Neuronal stem cell (in vitro differentiated cells): ENCODE results near the gene SRA1. TPM values are rescaled to one million over a fixed set of nuclear protein-coding genes. Genes with fewer than 3 reads are reported as not detected.

Experiments
- DNase-seq: peaks from one replicate; pipeline ENCODE4 v3.0.0-alpha.2; 2013; ENCODE audit warnings: low spot score
- H2AFZ ChIP-seq: one replicate; pipeline ENCODE4 v1.6.1; 2013; ENCODE audit warnings: mild to moderate bottlenecking, low read length, inconsistent platforms
- H2AK5ac ChIP-seq: 2 replicates; pipeline ENCODE4 v1.6.1; 2013; ENCODE audit warnings: low read depth, mild to moderate bottlenecking, inconsistent platforms, low read length, moderate library complexity, mixed read lengths
- H2BK120ac ChIP-seq: 2 replicates; pipeline ENCODE4 v1.6.1; 2013; ENCODE audit warnings: low read depth, mild to moderate bottlenecking, inconsistent platforms, low read length, moderate library complexity, mixed read lengths
- H2BK12ac ChIP-seq: one replicate; pipeline ENCODE4 v1.6.1; 2013; ENCODE audit warnings: low read length, inconsistent platforms
- H2BK15ac ChIP-seq: 2 replicates; pipeline ENCODE4 v1.6.1; 2013; ENCODE audit warnings: mild to moderate bottlenecking, low read length, inconsistent platforms, mixed read lengths
- H2BK5ac ChIP-seq: one replicate; pipeline ENCODE4 v1.6.1; 2013; ENCODE audit warnings: inconsistent platforms, mild to moderate bottlenecking, low read length, moderate library complexity
- H3K14ac ChIP-seq: one replicate; pipeline ENCODE4 v1.6.1; 2013; ENCODE audit warnings: low read length, inconsistent platforms
- H3K18ac ChIP-seq: 2 replicates; pipeline ENCODE4 v1.6.1; 2013; ENCODE audit warnings: low read length, inconsistent platforms
- H3K23ac ChIP-seq: 2 replicates; pipeline ENCODE4 v1.6.1; 2013; ENCODE audit warnings: low read depth, mild to moderate bottlenecking, mixed read lengths, low read length, inconsistent platforms; ENCODE audit not compliant: poor library complexity
- H3K27ac ChIP-seq: replicated peaks from 3 replicates; pipeline ENCODE4 v1.5.1; 2013; ENCODE audit warnings: low read length, inconsistent platforms
- H3K27me3 ChIP-seq, 3 experiments: 2 replicates each; pipeline ENCODE4 v1.6.1; 2013; ENCODE audit warnings: low read length in 3 of 3, mild to moderate bottlenecking in 2 of 3, inconsistent platforms in 1 of 3, low read depth in 1 of 3, mixed read lengths in 1 of 3, moderate library complexity in 1 of 3; ENCODE audit not compliant: control insufficient read depth in 3 of 3, insufficient read depth in 3 of 3
- H3K36me3 ChIP-seq, 2 donors: replicated peaks in 1 of 2; 2 replicates each; pipeline ENCODE4 v1.6.1; 2013; ENCODE audit warnings: low read length in 2 of 2; ENCODE audit not compliant: control insufficient read depth in 2 of 2, insufficient read depth in 2 of 2
- H3K4ac ChIP-seq: 2 replicates; pipeline ENCODE4 v1.6.1; 2013; ENCODE audit warnings: inconsistent platforms, mild to moderate bottlenecking, low read length, moderate library complexity
- H3K4me1 ChIP-seq, 2 donors: 1 replicate in 1 of 2; 2 replicates in 1 of 2; pipeline ENCODE4 v1.6.1; 2013; ENCODE audit warnings: low read length in 2 of 2, low read depth in 1 of 2; ENCODE audit not compliant: control insufficient read depth in 2 of 2, insufficient read depth in 1 of 2
- H3K4me2 ChIP-seq: one replicate; pipeline ENCODE4 v1.6.1; 2013; ENCODE audit warnings: mild to moderate bottlenecking, low read length, inconsistent platforms; ENCODE audit not compliant: insufficient read depth, poor library complexity, severe bottlenecking
- H3K4me3 ChIP-seq, 2 donors: 2 replicates each; pipeline ENCODE4 v1.5.1; 2013; ENCODE audit warnings: low read length in 2 of 2, mild to moderate bottlenecking in 2 of 2, inconsistent platforms in 1 of 2, moderate library complexity in 1 of 2
- H3K79me1 ChIP-seq: one replicate; pipeline ENCODE4 v1.6.1; 2013; ENCODE audit warnings: low read depth, mild to moderate bottlenecking, inconsistent platforms, low read length, moderate library complexity
- H3K9ac ChIP-seq: one replicate; pipeline ENCODE4 v1.6.1; 2013; ENCODE audit warnings: mild to moderate bottlenecking, low read depth, low read length, inconsistent platforms; ENCODE audit not compliant: poor library complexity
- H3K9me3 ChIP-seq, 2 donors: replicated peaks in 1 of 2; 2 replicates each; pipeline versions ENCODE3 to v1.6.1; 2013; ENCODE audit warnings: low read length in 2 of 2, mild to moderate bottlenecking in 2 of 2, inconsistent platforms in 1 of 2, low read depth in 1 of 2, mixed read lengths in 1 of 2, moderate library complexity in 1 of 2; ENCODE audit not compliant: control insufficient read depth in 2 of 2, insufficient read depth in 1 of 2
- H4K8ac ChIP-seq: one replicate; pipeline ENCODE4 v1.6.1; 2013; ENCODE audit warnings: low read depth, mild to moderate bottlenecking, inconsistent platforms, low read length, moderate library complexity
- H4K91ac ChIP-seq: one replicate; pipeline ENCODE4 v1.6.1; 2013; ENCODE audit warnings: low read length, low read depth, mild to moderate bottlenecking, inconsistent platforms; ENCODE audit not compliant: poor library complexity
- WGBS, 2 donors: extraction: QIAGEN DNeasy Blood & Tissue Kit; methylation state at CpG; one replicate each; pipeline ENCODE4 v1.1.7; 2013; ENCODE audit warnings: missing lambda C conversion rate in 2 of 2, mixed read lengths in 1 of 2; ENCODE audit not compliant: insufficient read length in 2 of 2, insufficient replicate concordance in 1 of 2; ENCODE audit errors: extremely low coverage in 2 of 2; 5-methylcytosine and 5-hydroxymethylcytosine counted together
- polyA plus RNA-seq, 2 experiments: library from polyadenylated mRNA; stranded (reverse); fragments of 200-250 nt; gene quantifications; one replicate each; pipeline ENCODE4 v1.2.3, GENCODE V29; 2013

SRA1 gene
- 29.3 TPM for polyA plus RNA-seq (2013, experiment 1 of 2)
- 29.1 TPM for polyA plus RNA-seq (2013, experiment 2 of 2)

DNA sequence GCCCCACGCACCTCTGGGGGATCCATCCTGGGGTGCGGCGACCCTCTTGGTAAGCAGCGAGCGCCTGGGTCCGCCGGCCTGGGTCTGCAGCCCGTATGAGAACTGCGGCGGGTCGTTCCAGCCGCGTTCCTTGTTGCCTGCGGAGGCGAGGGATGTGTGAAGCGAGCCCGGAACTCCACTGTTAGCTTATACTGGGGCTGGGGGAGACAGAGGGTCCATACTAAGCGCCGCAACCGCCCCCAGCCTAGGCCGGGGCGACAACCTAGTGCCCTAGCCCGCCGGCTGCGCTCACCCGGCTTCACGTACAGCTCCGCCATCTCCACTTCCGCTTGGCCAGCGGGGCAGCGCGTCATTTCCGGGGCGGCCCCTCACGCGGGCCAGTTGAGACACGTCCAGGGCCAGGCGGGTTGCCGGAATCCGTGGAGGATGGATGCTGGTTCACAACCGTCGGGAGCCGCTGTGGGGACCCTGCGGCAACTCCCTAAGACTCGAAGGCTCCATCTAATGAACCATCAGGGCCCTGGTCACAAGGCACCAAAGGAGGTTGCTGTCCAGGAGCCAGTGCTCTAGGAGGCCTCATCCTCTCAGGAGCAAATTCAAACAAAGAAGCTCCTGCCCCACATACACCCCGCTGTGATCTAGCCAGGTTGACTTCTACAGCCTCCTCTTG lies at the start of gene SRA1:
Gene SRA1, minus strand, starts transcription at position 338 of the 670 bp plus-strand sequence. Its CDS starts 21 bp downstream, at position 317.
- WGBS, 2 donors: no CpG with 5 or more reads among the region's 46 CpGs
- Histone ChIP-seq H3K27ac (peak within 1 kb of the TSS; percentile 81), H3K36me3 (peaks cover 3 to 49% of the 10 kb centered on the region in 2 donors)

DNA sequence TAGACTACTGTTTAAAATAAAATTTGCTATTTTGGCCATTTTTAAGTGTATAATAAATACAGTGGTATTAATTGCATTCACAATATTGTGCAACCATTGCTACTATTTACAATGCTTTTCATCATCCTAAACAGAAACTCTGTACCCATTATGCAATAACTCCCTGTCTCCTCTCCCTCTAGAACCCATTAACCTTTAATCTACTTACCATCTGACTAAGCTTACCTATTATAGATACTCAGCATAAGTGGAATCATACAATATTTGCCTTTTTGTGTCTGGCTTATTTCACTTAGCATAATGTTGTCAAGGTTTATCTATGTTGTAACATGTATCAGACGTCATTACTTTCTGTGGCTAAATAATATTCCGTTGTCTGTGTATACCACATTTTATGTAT lies 49.8 kb upstream of the SRA1 start:
- no peak overlapping the region for H2BK15ac ChIP-seq
- no peak overlapping the region for H3K4me3 ChIP-seq
- H3K9ac ChIP-seq: no peak overlapping the region
- peaks cover 0 to 3% of the 10 kb centered on the region in 2 donors for H3K4me1 ChIP-seq
- H3K36me3 ChIP-seq: no peaks in the 10 kb centered on the region
- peaks cover 5 to 10% of the 10 kb centered on the region in 2 donors for H3K9me3 ChIP-seq
- no peaks in the 10 kb centered on the region for H3K27me3 ChIP-seq
- no peak overlapping the region for H4K91ac ChIP-seq
- no peak overlapping the region for H3K4me2 ChIP-seq
- no peak for DNase-seq
- no CpG with 5 or more reads among the region's 2 CpGs for WGBS, 2 donors
- no peak overlapping the region for H2AK5ac ChIP-seq
- no peaks in the 10 kb centered on the region for H3K79me1 ChIP-seq
- no peak overlapping the region for H3K18ac ChIP-seq
- no peak overlapping the region for H3K4ac ChIP-seq
- no peak overlapping the region for H4K8ac ChIP-seq
- H2AFZ ChIP-seq: no peak overlapping the region
- no peak overlapping the region for H3K27ac ChIP-seq
- no peak overlapping the region for H3K23ac ChIP-seq
- H2BK5ac ChIP-seq: no peak overlapping the region
- H2BK120ac ChIP-seq: no peak overlapping the region
- no peak overlapping the region for H2BK12ac ChIP-seq
- no peak overlapping the region for H3K14ac ChIP-seq

More for the DNA sequence above, at the start of gene SRA1:
- Histone ChIP-seq H3K9ac (peak within 1 kb of the TSS; percentile 89), H2BK120ac (no peak within 1 kb of the TSS), H2AFZ (peak within 1 kb of the TSS; percentile 92), H4K91ac (no peak within 1 kb of the TSS), H3K9me3 (no peaks in the 10 kb centered on the region), H2AK5ac (peak within 1 kb of the TSS; percentile 68), H2BK12ac (no peak within 1 kb of the TSS), H2BK5ac (no peak within 1 kb of the TSS), H3K23ac (peak within 1 kb of the TSS; percentile 82), H3K27me3 (no peaks in the 10 kb centered on the region), H3K79me1 (peaks cover 4% of the 10 kb centered on the region), H3K4me1 (peaks cover 7 to 9% of the 10 kb centered on the region in 2 donors), H3K14ac (no peak within 1 kb of the TSS), H2BK15ac (no peak within 1 kb of the TSS), H3K4me2 (peak within 1 kb of the TSS; percentile 66), H3K18ac (peak within 1 kb of the TSS; percentile 95), H4K8ac (no peak within 1 kb of the TSS), H3K4ac (no peak within 1 kb of the TSS), H3K4me3 (peak within 1 kb of the TSS; percentile 78 to 95)
- peak; percentile 83 for DNase-seq

DNA sequence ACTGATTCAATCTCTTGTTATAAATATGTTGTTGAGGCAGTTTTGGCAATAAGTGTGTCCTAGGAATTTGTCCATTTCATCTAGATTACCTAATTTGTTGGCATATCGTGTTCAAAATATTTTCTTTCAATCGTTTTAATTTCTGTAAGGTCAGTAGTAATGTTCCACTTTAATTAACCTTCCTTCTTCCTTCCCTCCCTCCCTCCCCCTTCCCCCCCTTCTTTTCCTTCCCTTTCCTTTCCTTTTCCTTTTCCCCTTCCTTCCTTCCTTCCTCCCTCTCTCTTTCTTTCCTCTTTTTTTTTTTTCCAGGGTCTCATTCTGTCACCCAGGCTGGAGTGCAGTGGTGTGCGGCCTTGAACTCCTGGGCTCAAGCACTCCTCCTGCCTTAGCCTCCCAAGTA lies 48.6 kb upstream of the SRA1 start:
- no peak for DNase-seq
- Histone ChIP-seq H3K23ac (no peak overlapping the region), H2BK15ac (no peak overlapping the region), H3K27me3 (peaks cover 0 to 3% (median 0%) of the 10 kb centered on the region in 3 experiments), H3K14ac (no peak overlapping the region), H3K4me3 (no peak overlapping the region), H2BK120ac (no peak overlapping the region), H3K4me2 (no peak overlapping the region), H3K18ac (no peak overlapping the region), H3K27ac (no peak overlapping the region), H4K91ac (no peak overlapping the region), H3K4ac (no peak overlapping the region), H3K4me1 (no peaks in the 10 kb centered on the region), H2BK12ac (no peak overlapping the region), H2AFZ (no peak overlapping the region), H3K9me3 (peaks cover 2 to 10% of the 10 kb centered on the region in 2 donors), H3K36me3 (no peaks in the 10 kb centered on the region), H2BK5ac (no peak overlapping the region), H3K9ac (no peak overlapping the region), H4K8ac (no peak overlapping the region), H2AK5ac (no peak overlapping the region), H3K79me1 (no peaks in the 10 kb centered on the region)
- no CpG with 5 or more reads among the region's 3 CpGs for WGBS, 2 donors

DNA sequence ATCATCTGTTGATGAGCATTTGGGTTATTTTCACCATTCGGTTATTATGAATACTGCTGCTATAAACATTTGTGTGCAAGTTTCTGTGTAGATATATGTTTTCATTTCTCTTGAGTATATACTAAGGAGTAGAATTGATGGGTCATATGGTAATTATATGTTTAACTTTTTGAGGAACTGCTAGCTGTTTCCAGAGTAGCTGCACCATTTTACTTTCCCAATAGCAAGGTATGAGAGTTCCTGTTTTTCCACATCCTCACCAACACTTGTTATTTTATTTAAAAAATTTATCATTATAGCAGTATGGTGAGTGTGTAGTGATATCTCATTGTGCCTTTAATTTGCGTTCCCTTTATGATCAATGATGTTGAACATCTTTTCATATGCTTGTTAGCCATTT lies 46.5 kb upstream of the SRA1 start:
- Histone ChIP-seq H3K9ac (no peak overlapping the region), H2BK12ac (no peak overlapping the region), H3K14ac (no peak overlapping the region), H3K27ac (no peak overlapping the region), H2BK15ac (no peak overlapping the region), H3K27me3 (peaks cover 0 to 3% (median 0%) of the 10 kb centered on the region in 3 experiments), H2BK5ac (no peak overlapping the region), H3K9me3 (peaks cover 0 to 2% of the 10 kb centered on the region in 2 donors), H2AK5ac (no peak overlapping the region), H2AFZ (no peak overlapping the region), H2BK120ac (no peak overlapping the region), H3K23ac (no peak overlapping the region), H4K91ac (no peak overlapping the region), H3K4me1 (no peaks in the 10 kb centered on the region), H3K79me1 (no peaks in the 10 kb centered on the region), H3K4me3 (no peak overlapping the region), H3K18ac (no peak overlapping the region), H3K36me3 (no peaks in the 10 kb centered on the region), H3K4ac (no peak overlapping the region), H4K8ac (no peak overlapping the region), H3K4me2 (no peak overlapping the region)
- WGBS, 2 donors: no CpG with 5 or more reads among the region's 2 CpGs
- no peak for DNase-seq
